HUES6 (cell line): ENCODE measurements around the gene SLC26A2.

Source experiments
- H3K27ac ChIP-seq: 2 replicates; pipeline ENCODE4 v1.7.0; 2013; ENCODE audit warnings: low read depth, mild to moderate bottlenecking, low read length, inconsistent platforms
- H3K27me3 ChIP-seq: 2 replicates; pipeline ENCODE4 v1.6.1; 2013; ENCODE audit warnings: low read length; ENCODE audit not compliant: control insufficient read depth, insufficient read depth
- H3K36me3 ChIP-seq: 2 replicates; pipeline ENCODE4 v1.6.1; 2013; ENCODE audit warnings: low read length; ENCODE audit not compliant: control insufficient read depth, insufficient read depth
- H3K4me1 ChIP-seq: 2 replicates; pipeline ENCODE4 v1.6.1; 2013; ENCODE audit warnings: low read length; ENCODE audit not compliant: control insufficient read depth, insufficient read depth
- H3K4me3 ChIP-seq: 2 replicates; pipeline ENCODE4 v1.5.1; 2013; ENCODE audit warnings: low read depth, low read length
- H3K9ac ChIP-seq: one replicate; pipeline ENCODE4 v1.6.1; 2013; ENCODE audit warnings: mild to moderate bottlenecking, low read length
- H3K9me3 ChIP-seq: 2 replicates; pipeline ENCODE4 v1.6.1; 2013; ENCODE audit warnings: low read depth, low read length; ENCODE audit not compliant: control insufficient read depth, insufficient read depth

Gene SLC26A2

GRCh38 chr5:149966946-149967345 lies 6.4 kb downstream of the SLC26A2 start:
- H3K36me3 ChIP-seq: no peaks in the 10 kb centered on the region
- H3K27me3 ChIP-seq: no peaks in the 10 kb centered on the region
- no peak overlapping the region for H3K9ac ChIP-seq
- no peaks in the 10 kb centered on the region for H3K4me1 ChIP-seq
- H3K27ac ChIP-seq: no peak overlapping the region
- no peaks in the 10 kb centered on the region for H3K9me3 ChIP-seq
- no peak overlapping the region for H3K4me3 ChIP-seq

GRCh38 chr5:149969181-149969930 lies 8.8 kb downstream of the SLC26A2 start:
- Histone ChIP-seq H3K9ac (no peak overlapping the region), H3K36me3 (no peaks in the 10 kb centered on the region), H3K27me3 (no peaks in the 10 kb centered on the region), H3K27ac (no peak overlapping the region), H3K4me3 (no peak overlapping the region), H3K4me1 (no peaks in the 10 kb centered on the region), H3K9me3 (no peaks in the 10 kb centered on the region)

- Histone ChIP-seq H3K9me3 (no peaks in the 10 kb centered on the region), H3K36me3 (peaks cover 11% of the 10 kb centered on the region), H3K4me1 (no peaks in the 10 kb centered on the region), H3K27me3 (no peaks in the 10 kb centered on the region), H3K9ac (no peak overlapping the region), H3K27ac (no peak overlapping the region), H3K4me3 (no peak overlapping the region)
These were observed 14.9 kb downstream of the SLC26A2 start for GRCh38 chr5:149975409-149975808.

- Histone ChIP-seq H3K9ac (no peak overlapping the region), H3K9me3 (no peaks in the 10 kb centered on the region), H3K27ac (no peak overlapping the region), H3K27me3 (no peaks in the 10 kb centered on the region), H3K4me3 (no peak overlapping the region), H3K36me3 (peaks cover 15% of the 10 kb centered on the region), H3K4me1 (no peaks in the 10 kb centered on the region)
These were observed 19.3 kb downstream of the SLC26A2 start for GRCh38 chr5:149979896-149980295.

- H3K27ac ChIP-seq: no peak overlapping the region
- H3K9ac ChIP-seq: no peak overlapping the region
- no peaks in the 10 kb centered on the region for H3K9me3 ChIP-seq
- H3K4me1 ChIP-seq: no peaks in the 10 kb centered on the region
- H3K27me3 ChIP-seq: no peaks in the 10 kb centered on the region
- H3K4me3 ChIP-seq: no peak overlapping the region
- H3K36me3 ChIP-seq: peaks cover 15% of the 10 kb centered on the region
These were observed 20.6 kb downstream of the SLC26A2 start for GRCh38 chr5:149981206-149981605.

- H3K9me3 ChIP-seq: no peaks in the 10 kb centered on the region
- no peaks in the 10 kb centered on the region for H3K27me3 ChIP-seq
- H3K4me3 ChIP-seq: no peak overlapping the region
- no peak overlapping the region for H3K27ac ChIP-seq
- H3K36me3 ChIP-seq: peaks cover 15% of the 10 kb centered on the region
- H3K4me1 ChIP-seq: no peaks in the 10 kb centered on the region
- H3K9ac ChIP-seq: no peak overlapping the region
These were observed 21.9 kb downstream of the SLC26A2 start for GRCh38 chr5:149982505-149982904.

GRCh38 chr5:149988126-149988525 lies 27.6 kb downstream of the SLC26A2 start:
- H3K4me1 ChIP-seq: no peaks in the 10 kb centered on the region
- no peak overlapping the region for H3K4me3 ChIP-seq
- H3K36me3 ChIP-seq: no peaks in the 10 kb centered on the region
- H3K27me3 ChIP-seq: no peaks in the 10 kb centered on the region
- no peaks in the 10 kb centered on the region for H3K9me3 ChIP-seq
- H3K27ac ChIP-seq: no peak overlapping the region
- H3K9ac ChIP-seq: no peak overlapping the region

GRCh38 chr5:149990518-149991376 lies 30.2 kb downstream of the SLC26A2 start:
- Histone ChIP-seq H3K4me3 (no peak overlapping the region), H3K36me3 (peaks cover 8% of the 10 kb centered on the region; the same call in 1 of the 2 replicates), H3K27ac (no peak overlapping the region), H3K9ac (no peak overlapping the region), H3K4me1 (no peaks in the 10 kb centered on the region), H3K9me3 (no peaks in the 10 kb centered on the region), H3K27me3 (no peaks in the 10 kb centered on the region)

GRCh38 chr5:149993471-149993870 lies 32.9 kb downstream of the SLC26A2 start:
- H3K36me3 ChIP-seq: peaks cover 8% of the 10 kb centered on the region; the same call in 1 of the 2 replicates
- H3K9me3 ChIP-seq: no peaks in the 10 kb centered on the region
- H3K27ac ChIP-seq: no peak overlapping the region
- H3K4me1 ChIP-seq: no peaks in the 10 kb centered on the region
- H3K9ac ChIP-seq: no peak overlapping the region
- no peak overlapping the region for H3K4me3 ChIP-seq
- no peaks in the 10 kb centered on the region for H3K27me3 ChIP-seq

GRCh38 chr5:149995385-149996204 lies 35.0 kb downstream of the SLC26A2 start:
- Histone ChIP-seq H3K36me3 (peaks cover 8% of the 10 kb centered on the region; the same call in 1 of the 2 replicates), H3K9ac (no peak overlapping the region), H3K27me3 (no peaks in the 10 kb centered on the region), H3K4me3 (no peak overlapping the region), H3K9me3 (no peaks in the 10 kb centered on the region), H3K4me1 (peaks cover 7% of the 10 kb centered on the region; the same call in 1 of the 2 replicates), H3K27ac (no peak overlapping the region)
